Chondrocyte (in vitro differentiated cells): ENCODE data around the gene TRPM3. TPM values are rescaled to one million over a fixed set of nuclear protein-coding genes. Genes with fewer than 3 reads are reported as not detected.

Source experiments
- DNase-seq: peaks from one replicate; pipeline ENCODE4 v3.0.0; 2021; ENCODE audit warnings: mixed read lengths, low spot score
- H3K27ac Mint-ChIP-seq: one replicate; pipeline ENCODE4 v1.8.0; 2021; ENCODE audit warnings: mild to moderate bottlenecking, moderate library complexity, mixed read lengths; ENCODE audit not compliant: unreplicated experiment
- H3K27me3 Mint-ChIP-seq: 2 replicates; pipeline ENCODE4 v1.8.0; 2021; ENCODE audit warnings: low read depth, mixed read lengths
- H3K36me3 Mint-ChIP-seq: 2 replicates; pipeline ENCODE4 v1.8.0; 2021; ENCODE audit warnings: low read depth, mixed read lengths
- H3K4me1 Mint-ChIP-seq: 2 replicates; pipeline ENCODE4 v1.8.0; 2021; ENCODE audit warnings: low read depth, mild to moderate bottlenecking, mixed read lengths
- H3K4me3 Mint-ChIP-seq: one replicate; pipeline ENCODE4 v1.8.0; 2021; ENCODE audit warnings: mild to moderate bottlenecking, moderate library complexity, mixed read lengths; ENCODE audit not compliant: unreplicated experiment
- H3K9me3 Mint-ChIP-seq: 2 replicates; pipeline ENCODE4 v1.8.0; 2021; ENCODE audit warnings: low read depth, mixed read lengths
- total RNA-seq: library from RNA; stranded (reverse); gene quantifications from 3 replicates; pipeline ENCODE4 v1.2.1, GENCODE V29; 2021
- TF ChIP-seq, protein P1 (sequence below): fragments of 200-600 bp; sonication (generic); IDR thresholded peaks from 2 replicates; pipeline ENCODE4 v1.5.0; 2021; ENCODE audit warnings: antibody characterized with exemption, mild to moderate bottlenecking, moderate library complexity

The TRPM3 gene
- total RNA-seq, 1 donor from 2014 or later: not detected

DNA sequence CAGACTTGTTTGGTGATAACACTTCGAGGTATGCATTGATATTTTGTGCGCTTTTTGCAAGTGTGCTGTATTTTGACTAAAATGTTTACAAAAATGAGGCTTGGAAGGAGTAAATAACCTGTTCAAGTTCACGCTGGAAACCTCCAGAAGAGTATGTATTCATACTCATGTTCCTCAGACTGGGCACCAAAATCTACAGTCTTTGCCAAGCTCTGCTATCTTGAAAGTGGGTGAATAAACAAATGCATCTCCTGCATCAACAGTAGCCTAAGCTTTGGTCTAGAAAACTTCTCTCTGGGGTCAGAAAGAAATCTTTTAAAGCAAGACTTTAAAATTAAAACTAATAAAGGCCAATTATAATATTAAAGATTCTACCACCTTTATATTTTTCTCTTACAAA lies 157.9 kb downstream of the TRPM3 start:
- Mint-ChIP-seq H3K27me3 (peaks cover 2% of the 10 kb centered on the region), H3K4me3 (no peak overlapping the region), H3K4me1 (peaks cover 7% of the 10 kb centered on the region), H3K27ac (no peak overlapping the region), H3K9me3 (no peaks in the 10 kb centered on the region), H3K36me3 (no peaks in the 10 kb centered on the region)
- TF ChIP-seq, protein P1, sequence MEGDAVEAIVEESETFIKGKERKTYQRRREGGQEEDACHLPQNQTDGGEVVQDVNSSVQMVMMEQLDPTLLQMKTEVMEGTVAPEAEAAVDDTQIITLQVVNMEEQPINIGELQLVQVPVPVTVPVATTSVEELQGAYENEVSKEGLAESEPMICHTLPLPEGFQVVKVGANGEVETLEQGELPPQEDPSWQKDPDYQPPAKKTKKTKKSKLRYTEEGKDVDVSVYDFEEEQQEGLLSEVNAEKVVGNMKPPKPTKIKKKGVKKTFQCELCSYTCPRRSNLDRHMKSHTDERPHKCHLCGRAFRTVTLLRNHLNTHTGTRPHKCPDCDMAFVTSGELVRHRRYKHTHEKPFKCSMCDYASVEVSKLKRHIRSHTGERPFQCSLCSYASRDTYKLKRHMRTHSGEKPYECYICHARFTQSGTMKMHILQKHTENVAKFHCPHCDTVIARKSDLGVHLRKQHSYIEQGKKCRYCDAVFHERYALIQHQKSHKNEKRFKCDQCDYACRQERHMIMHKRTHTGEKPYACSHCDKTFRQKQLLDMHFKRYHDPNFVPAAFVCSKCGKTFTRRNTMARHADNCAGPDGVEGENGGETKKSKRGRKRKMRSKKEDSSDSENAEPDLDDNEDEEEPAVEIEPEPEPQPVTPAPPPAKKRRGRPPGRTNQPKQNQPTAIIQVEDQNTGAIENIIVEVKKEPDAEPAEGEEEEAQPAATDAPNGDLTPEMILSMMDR: no peak
- no peak for DNase-seq

DNA sequence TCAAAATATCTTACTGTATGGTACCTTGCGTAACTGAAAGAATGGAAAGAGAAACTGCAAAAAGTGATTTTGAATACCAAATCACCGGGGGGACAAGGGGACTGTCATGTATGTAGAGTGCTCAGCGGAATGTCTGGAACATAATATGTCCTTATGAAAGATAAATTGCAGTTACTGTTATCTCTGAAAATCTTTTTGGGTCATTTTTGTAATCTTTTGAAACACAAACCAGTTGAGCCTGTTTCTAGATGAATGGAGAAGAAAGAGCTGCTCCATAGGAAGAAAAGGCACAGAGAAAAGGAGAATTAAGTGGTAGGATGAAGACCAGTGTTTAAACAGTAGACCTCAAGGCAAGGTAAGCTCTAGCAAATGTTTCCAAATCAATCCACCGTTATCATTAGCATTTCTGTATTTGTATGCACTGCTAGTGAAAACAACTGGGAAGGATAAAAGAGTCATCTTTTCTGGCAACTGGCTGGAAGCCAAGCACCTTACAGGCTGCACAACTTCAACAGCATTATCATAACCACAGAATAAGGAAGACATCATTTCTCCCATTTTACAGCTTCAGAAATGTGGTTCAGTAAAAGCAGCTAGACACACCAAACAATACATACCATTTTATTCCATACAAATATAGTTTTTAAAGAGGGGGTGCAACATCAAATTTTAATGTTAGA lies 158.5 kb downstream of the TRPM3 start:
- Mint-ChIP-seq H3K27me3 (peaks cover 2% of the 10 kb centered on the region), H3K36me3 (no peaks in the 10 kb centered on the region), H3K4me1 (peaks cover 7% of the 10 kb centered on the region), H3K4me3 (no peak overlapping the region), H3K27ac (no peak overlapping the region), H3K9me3 (no peaks in the 10 kb centered on the region)
- TF ChIP-seq, protein P1: no peak
- no peak for DNase-seq

DNA sequence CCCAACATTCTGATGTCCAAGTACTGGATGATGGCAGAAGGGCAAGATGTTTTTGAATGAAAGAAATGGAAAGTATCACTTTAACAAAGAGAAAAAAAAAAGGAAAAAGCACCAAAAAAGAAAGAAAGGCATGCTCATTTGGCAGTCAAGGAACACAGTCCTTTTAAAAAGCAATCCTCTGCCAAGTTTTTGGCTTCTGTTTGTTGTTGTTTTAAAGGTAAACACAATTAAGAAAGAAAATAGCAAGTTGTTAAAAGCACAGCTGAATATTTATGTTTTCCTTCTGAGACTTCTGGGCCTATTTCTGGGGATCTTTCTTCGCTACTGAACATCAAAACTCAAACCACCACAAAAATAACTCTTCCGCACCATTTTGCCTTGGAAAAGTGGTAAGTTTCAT lies 162.1 kb downstream of the TRPM3 start:
- Mint-ChIP-seq H3K36me3 (no peaks in the 10 kb centered on the region), H3K27ac (no peak overlapping the region), H3K4me3 (no peak overlapping the region), H3K27me3 (peaks cover 2% of the 10 kb centered on the region), H3K9me3 (no peaks in the 10 kb centered on the region), H3K4me1 (peaks cover 10% of the 10 kb centered on the region)
- DNase-seq: no peak
- TF ChIP-seq, protein P1: no peak

DNA sequence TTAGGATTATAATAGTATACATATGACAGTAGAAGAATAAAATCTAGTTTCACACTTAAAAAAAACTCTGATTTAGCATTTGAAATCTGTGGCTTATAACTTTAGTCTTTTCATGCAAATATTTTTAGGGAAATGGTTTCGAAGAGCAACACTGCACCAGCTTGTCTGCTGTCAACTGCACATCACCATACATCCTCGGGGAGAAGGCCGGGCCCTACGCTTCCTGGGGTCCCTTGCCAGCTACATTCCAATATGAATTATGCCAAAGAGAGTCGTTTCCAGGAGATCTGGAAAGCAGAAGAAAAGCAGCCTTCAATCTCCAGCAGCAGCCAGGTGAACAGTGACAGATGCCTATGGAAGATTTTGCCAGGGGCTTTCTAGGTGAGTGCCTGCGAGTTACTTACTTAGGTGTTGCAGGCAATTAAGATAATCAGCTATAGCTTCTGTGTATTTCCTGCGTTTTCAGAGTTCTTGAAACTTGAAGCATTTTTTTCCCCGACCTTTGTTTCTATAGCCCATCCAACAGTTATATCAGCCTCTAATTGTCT lies 166.8 kb downstream of the TRPM3 start:
- H3K27ac Mint-ChIP-seq: peak overlapping the region; percentile 76
- H3K27me3 Mint-ChIP-seq: no peaks in the 10 kb centered on the region
- H3K9me3 Mint-ChIP-seq: no peaks in the 10 kb centered on the region
- H3K36me3 Mint-ChIP-seq: no peaks in the 10 kb centered on the region
- H3K4me3 Mint-ChIP-seq: no peak overlapping the region
- TF ChIP-seq, protein P1: no peak
- peak; percentile 42 for DNase-seq
- peaks cover 34% of the 10 kb centered on the region for H3K4me1 Mint-ChIP-seq

DNA sequence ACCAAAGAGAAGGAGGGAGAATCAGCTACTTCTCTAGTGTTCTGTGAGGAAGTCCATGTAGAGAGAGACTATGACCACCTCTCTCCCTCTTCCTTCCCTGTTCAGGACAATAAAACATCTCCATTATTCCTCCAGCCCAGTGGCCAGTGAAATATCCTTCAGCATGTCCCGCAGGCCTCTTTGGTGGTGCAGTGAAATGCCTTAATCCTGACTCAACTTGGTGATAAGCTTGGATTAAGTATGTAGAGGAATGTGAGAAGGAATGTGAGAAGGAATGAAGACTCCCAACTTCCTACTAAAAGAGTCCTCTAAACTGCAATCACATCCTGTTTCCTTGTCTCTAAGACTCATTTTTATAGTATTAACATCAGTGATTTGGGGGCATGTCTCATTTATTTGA lies 167.3 kb downstream of the TRPM3 start:
- TF ChIP-seq, protein P1: no peak
- H3K27me3 Mint-ChIP-seq: no peaks in the 10 kb centered on the region
- H3K9me3 Mint-ChIP-seq: no peaks in the 10 kb centered on the region
- no peaks in the 10 kb centered on the region for H3K36me3 Mint-ChIP-seq
- DNase-seq: no peak
- peaks cover 34% of the 10 kb centered on the region for H3K4me1 Mint-ChIP-seq
- peak overlapping the region; percentile 76 for H3K27ac Mint-ChIP-seq
- H3K4me3 Mint-ChIP-seq: no peak overlapping the region
